Activated B cell treated with CpG ODN at 0.5 μM for 24 hours (primary cell): Measurements from ENCODE around the gene USP25. TPM values are rescaled to one million over a fixed set of nuclear protein-coding genes. Genes with fewer than 3 reads are reported as not detected.

Source experiments
- ATAC-seq: fragments of 200-7000 bp; cut with Tn5 transposase; one replicate; pipeline ENCODE4 v1.10.0; 2021; ENCODE audit warnings: low read depth, mild to moderate bottlenecking, moderate library complexity
- CTCF ChIA-PET: fragments of 350-600 bp; sonication (Branson Sonifier 250); formaldehyde crosslinking; loops from one replicate; lab custom pipeline; 2021; ENCODE audit warnings: antibody characterized with exemption; lab: Charles Lee
- POLR2A ChIA-PET: fragments of 350-600 bp; sonication (Branson Sonifier 250); formaldehyde crosslinking; loops from one replicate; lab custom pipeline; 2021; ENCODE audit warnings: antibody characterized with exemption; lab: Charles Lee
- DNase-seq: peaks from one replicate; pipeline ENCODE4 v3.0.0; 2022
- H3K27ac Mint-ChIP-seq: one replicate; pipeline ENCODE4 v1.8.0; 2020; ENCODE audit warnings: mixed read lengths
- H3K27me3 Mint-ChIP-seq: one replicate; pipeline ENCODE4 v1.8.0; 2021; ENCODE audit warnings: mixed read lengths
- H3K36me3 Mint-ChIP-seq: one replicate; pipeline ENCODE4 v1.8.0; 2021; ENCODE audit warnings: low read depth, mixed read lengths
- H3K4me1 Mint-ChIP-seq: one replicate; pipeline ENCODE4 v1.8.0; 2021; ENCODE audit warnings: mixed read lengths
- H3K4me3 Mint-ChIP-seq: one replicate; pipeline ENCODE4 v1.8.0; 2020; ENCODE audit warnings: mild to moderate bottlenecking, mixed read lengths
- H3K9me3 Mint-ChIP-seq: one replicate; pipeline ENCODE4 v1.8.0; 2020; ENCODE audit warnings: mixed read lengths
- CTCF ChIP-seq: fragments of 200-600 bp; IDR thresholded peaks from one replicate; pipeline ENCODE4 v1.8.0; 2022; ENCODE audit warnings: antibody characterized with exemption, mild to moderate bottlenecking
- intact Hi-C: fragments of 100-400 bp; cut with micrococcal nuclease; formaldehyde crosslinking; loops from one replicate; pipeline ENCODE4 v1.15.1; 2024
- total RNA-seq: library from RNA; stranded (reverse); gene quantifications from 2 replicates; pipeline ENCODE4 v1.2.3, GENCODE V29; 2022

Gene USP25
- total RNA-seq, 1 donor from 2014 or later: 38.3 TPM

GRCh38 chr21:15772654-15773053 lies 42.9 kb downstream of the USP25 start:
- intact Hi-C loops: loop anchor here (5.0 kb wide), 1 partner anchor 35 kb away; no protein-coding TSS in a partner anchor
- DNase-seq: no peak
- TF ChIP-seq CTCF: no peak
- H3K9me3 Mint-ChIP-seq: no peaks in the 10 kb centered on the region
- ATAC-seq: no peak
- no peak overlapping the region for H3K27ac Mint-ChIP-seq
- POLR2A ChIA-PET: no interaction called here
- peaks cover 16% of the 10 kb centered on the region for H3K4me1 Mint-ChIP-seq
- CTCF ChIA-PET: no interaction called here
- H3K4me3 Mint-ChIP-seq: no peak overlapping the region
- peaks cover 46% of the 10 kb centered on the region for H3K36me3 Mint-ChIP-seq
- H3K27me3 Mint-ChIP-seq: no peaks in the 10 kb centered on the region

GRCh38 chr21:15774590-15774989 lies 44.8 kb downstream of the USP25 start:
- intact Hi-C loops: loop anchor here (5.0 kb wide), 1 partner anchor 33 kb away; no protein-coding TSS in a partner anchor
- no peaks in the 10 kb centered on the region for H3K9me3 Mint-ChIP-seq
- H3K27me3 Mint-ChIP-seq: no peaks in the 10 kb centered on the region
- ATAC-seq (no peak), DNase-seq (no peak)
- TF ChIP-seq CTCF: no peak
- H3K36me3 Mint-ChIP-seq: peaks cover 37% of the 10 kb centered on the region
- H3K4me3 Mint-ChIP-seq: no peak overlapping the region
- POLR2A ChIA-PET: no interaction called here
- CTCF ChIA-PET: no interaction called here
- H3K27ac Mint-ChIP-seq: no peak overlapping the region
- H3K4me1 Mint-ChIP-seq: peaks cover 14% of the 10 kb centered on the region

DNA sequence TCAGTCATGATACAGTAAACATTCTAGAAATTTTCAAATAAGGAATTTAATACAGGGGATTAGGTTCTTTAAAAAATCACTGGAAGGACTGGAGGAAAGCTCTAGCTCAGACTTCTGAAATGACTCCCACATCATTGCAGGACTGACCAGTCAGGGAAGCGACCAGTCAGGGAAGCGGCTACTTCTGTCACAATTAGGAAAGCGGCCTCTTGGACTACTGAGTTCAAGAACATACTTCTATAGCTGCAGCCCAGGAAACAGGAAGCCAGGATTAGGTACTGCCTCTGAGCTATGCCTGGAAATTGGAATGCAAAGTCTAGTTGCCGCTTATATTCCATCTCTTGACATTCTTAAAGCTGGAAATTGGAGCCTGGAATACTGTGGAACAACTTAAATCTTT lies 45.5 kb downstream of the USP25 start:
- Mint-ChIP-seq H3K9me3 (no peaks in the 10 kb centered on the region), H3K4me3 (no peak overlapping the region), H3K27me3 (no peaks in the 10 kb centered on the region), H3K4me1 (peaks cover 14% of the 10 kb centered on the region), H3K27ac (no peak overlapping the region), H3K36me3 (peaks cover 35% of the 10 kb centered on the region)
- no peak for TF ChIP-seq CTCF
- ATAC-seq (no peak), DNase-seq (no peak)
- intact Hi-C loops: no loop called here
- POLR2A ChIA-PET: no interaction called here
- CTCF ChIA-PET: no interaction called here

DNA sequence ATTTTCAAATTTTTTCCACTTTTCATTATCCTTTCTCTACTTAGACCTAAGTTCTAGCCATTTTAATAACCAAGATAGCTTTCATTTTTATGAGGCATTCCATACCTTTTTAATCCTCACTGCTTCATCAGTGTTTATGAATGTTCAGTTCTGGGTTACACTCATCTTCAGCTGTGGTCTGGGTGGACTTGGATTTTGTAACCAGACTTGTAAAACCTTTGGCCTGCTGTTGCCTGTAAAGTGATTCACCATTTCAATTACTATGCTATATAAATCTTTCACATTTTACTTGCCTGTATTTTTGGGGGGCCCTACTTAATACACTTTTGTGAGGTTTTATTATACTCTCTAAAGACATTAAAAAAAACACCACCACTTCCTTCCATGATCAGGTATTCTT lies 46.2 kb downstream of the USP25 start:
- H3K4me3 Mint-ChIP-seq: no peak overlapping the region
- H3K27ac Mint-ChIP-seq: no peak overlapping the region
- ChIA-PET POLR2A (no interaction called here), CTCF (no interaction called here)
- H3K4me1 Mint-ChIP-seq: peaks cover 20% of the 10 kb centered on the region
- H3K27me3 Mint-ChIP-seq: no peaks in the 10 kb centered on the region
- intact Hi-C loops: no loop called here
- ATAC-seq (no peak), DNase-seq (no peak)
- TF ChIP-seq CTCF: no peak
- peaks cover 39% of the 10 kb centered on the region for H3K36me3 Mint-ChIP-seq
- no peaks in the 10 kb centered on the region for H3K9me3 Mint-ChIP-seq

DNA sequence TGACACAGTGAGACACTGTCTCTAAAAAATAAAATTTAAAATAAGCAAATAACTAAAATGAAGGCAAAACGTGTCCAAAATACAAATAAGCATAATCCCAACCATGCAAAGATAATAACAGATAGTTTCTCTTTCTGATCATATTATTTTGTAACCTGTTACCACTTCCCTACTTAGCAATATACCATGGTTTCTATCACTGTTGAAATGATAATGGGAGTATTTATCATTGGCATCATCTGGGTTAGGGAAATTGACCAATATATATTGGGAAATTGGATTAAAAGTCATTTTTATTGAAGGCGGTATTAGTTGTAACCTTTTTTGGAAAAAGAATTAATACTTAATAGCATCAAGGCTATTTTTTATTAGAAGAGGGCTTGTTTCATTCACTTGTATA lies 47.0 kb downstream of the USP25 start:
- H3K27me3 Mint-ChIP-seq: no peaks in the 10 kb centered on the region
- ChIA-PET CTCF (no interaction called here), POLR2A (no interaction called here)
- no peaks in the 10 kb centered on the region for H3K9me3 Mint-ChIP-seq
- H3K36me3 Mint-ChIP-seq: peaks cover 44% of the 10 kb centered on the region
- peaks cover 20% of the 10 kb centered on the region for H3K4me1 Mint-ChIP-seq
- ATAC-seq (no peak), DNase-seq (no peak)
- H3K4me3 Mint-ChIP-seq: no peak overlapping the region
- intact Hi-C loops: no loop called here
- TF ChIP-seq CTCF: no peak
- H3K27ac Mint-ChIP-seq: no peak overlapping the region
